ENCODE measurements around the gene CLCF1.

DNA sequence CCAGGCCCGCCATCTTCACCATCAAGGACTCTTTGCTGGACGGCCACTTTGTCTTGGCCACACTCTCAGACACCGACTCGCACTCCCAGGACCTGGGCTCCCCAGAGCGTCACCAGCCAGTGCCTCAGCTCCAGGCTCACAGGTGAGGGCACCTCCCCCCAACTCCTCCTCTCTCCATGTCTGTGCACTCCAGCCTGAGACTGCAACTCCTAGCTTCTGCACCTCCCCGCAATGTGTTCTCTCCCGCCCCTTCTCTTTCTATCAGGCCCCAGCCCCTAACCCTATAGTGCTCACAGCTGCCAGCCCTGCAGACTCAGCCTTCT is 22.8 kb upstream of the CLCF1 start:
- TF ChIP-seq, protein P1, sequence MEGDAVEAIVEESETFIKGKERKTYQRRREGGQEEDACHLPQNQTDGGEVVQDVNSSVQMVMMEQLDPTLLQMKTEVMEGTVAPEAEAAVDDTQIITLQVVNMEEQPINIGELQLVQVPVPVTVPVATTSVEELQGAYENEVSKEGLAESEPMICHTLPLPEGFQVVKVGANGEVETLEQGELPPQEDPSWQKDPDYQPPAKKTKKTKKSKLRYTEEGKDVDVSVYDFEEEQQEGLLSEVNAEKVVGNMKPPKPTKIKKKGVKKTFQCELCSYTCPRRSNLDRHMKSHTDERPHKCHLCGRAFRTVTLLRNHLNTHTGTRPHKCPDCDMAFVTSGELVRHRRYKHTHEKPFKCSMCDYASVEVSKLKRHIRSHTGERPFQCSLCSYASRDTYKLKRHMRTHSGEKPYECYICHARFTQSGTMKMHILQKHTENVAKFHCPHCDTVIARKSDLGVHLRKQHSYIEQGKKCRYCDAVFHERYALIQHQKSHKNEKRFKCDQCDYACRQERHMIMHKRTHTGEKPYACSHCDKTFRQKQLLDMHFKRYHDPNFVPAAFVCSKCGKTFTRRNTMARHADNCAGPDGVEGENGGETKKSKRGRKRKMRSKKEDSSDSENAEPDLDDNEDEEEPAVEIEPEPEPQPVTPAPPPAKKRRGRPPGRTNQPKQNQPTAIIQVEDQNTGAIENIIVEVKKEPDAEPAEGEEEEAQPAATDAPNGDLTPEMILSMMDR (optimal IDR thresholded peaks at IDR 0.05 in 1 of 3, IDR thresholded peaks at IDR 0.05 in 1 of 3, conservative IDR thresholded peaks at IDR 0.05 in 1 of 3; ENCODE audit: extremely low read depth in 1 of 3, insufficient read depth in 2 of 3, low read length in 3 of 3), result no peak
- no peak for TF ChIP-seq EZH2 (IDR thresholded peaks at IDR 0.05; ENCODE audit: low read length)

All from keratinocyte (primary cell).